ENCODE data around the gene TMF1. TPM values are rescaled to one million over a fixed set of nuclear protein-coding genes. Genes with fewer than 3 reads are reported as not detected.
A peak's percentile ranks its signal among the peaks of the same experiment; 100 is the strongest.

TMF1 gene
- total and polyA plus RNA-seq, 10 of the 15 experiments (the other 5 are each of a cell fraction or from before 2014, with no cell fraction given): 7.1 to 24.5 (median 18.6) TPM

DNA sequence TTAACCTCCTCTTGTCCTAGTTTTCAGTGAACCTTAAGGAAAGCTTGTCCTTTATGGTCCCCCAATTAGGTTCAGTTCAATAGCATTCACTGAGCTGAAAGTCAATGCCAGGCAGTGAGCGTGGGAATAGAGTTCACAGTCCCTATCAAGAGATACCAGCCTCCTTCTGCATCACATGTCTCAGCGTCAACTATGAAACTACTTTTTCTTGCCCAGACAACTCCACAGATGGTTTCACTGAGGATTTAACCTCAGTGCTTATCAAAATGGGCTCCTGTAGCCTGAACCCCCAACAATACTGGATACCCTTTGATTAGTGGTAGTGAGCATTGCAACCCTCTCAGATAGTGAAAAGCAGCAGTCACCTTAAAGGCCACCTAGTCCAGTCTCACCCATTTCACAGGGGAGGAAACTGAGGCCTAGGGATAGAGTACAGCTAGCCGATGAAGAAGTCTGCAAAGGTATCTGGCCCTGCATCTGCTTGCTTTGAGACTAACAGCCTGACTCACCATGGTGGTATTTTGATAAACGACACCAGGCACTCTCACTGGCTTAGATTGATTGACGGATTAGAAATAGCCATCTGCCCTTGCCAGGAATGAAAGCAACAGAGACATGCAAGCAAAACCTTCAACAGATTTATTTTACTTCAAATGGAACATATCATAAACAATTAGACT, 29.6 kb upstream of the TMF1 start (continued):
- TF ChIP-seq, protein P1, sequence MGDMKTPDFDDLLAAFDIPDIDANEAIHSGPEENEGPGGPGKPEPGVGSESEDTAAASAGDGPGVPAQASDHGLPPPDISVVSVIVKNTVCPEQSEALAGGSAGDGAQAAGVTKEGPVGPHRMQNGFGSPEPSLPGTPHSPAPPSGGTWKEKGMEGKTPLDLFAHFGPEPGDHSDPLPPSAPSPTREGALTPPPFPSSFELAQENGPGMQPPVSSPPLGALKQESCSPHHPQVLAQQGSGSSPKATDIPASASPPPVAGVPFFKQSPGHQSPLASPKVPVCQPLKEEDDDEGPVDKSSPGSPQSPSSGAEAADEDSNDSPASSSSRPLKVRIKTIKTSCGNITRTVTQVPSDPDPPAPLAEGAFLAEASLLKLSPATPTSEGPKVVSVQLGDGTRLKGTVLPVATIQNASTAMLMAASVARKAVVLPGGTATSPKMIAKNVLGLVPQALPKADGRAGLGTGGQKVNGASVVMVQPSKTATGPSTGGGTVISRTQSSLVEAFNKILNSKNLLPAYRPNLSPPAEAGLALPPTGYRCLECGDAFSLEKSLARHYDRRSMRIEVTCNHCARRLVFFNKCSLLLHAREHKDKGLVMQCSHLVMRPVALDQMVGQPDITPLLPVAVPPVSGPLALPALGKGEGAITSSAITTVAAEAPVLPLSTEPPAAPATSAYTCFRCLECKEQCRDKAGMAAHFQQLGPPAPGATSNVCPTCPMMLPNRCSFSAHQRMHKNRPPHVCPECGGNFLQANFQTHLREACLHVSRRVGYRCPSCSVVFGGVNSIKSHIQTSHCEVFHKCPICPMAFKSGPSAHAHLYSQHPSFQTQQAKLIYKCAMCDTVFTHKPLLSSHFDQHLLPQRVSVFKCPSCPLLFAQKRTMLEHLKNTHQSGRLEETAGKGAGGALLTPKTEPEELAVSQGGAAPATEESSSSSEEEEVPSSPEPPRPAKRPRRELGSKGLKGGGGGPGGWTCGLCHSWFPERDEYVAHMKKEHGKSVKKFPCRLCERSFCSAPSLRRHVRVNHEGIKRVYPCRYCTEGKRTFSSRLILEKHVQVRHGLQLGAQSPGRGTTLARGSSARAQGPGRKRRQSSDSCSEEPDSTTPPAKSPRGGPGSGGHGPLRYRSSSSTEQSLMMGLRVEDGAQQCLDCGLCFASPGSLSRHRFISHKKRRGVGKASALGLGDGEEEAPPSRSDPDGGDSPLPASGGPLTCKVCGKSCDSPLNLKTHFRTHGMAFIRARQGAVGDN (IDR thresholded peaks at IDR 0.05): peak; percentile 89
- TF ChIP-seq FOXM1 (IDR thresholded peaks at IDR 0.05; ENCODE audit: low read depth, low read length) (no peak), TBL1XR1 (IDR thresholded peaks at IDR 0.05; ENCODE audit: low read depth, low read length) (no peak), SMAD5 (IDR thresholded peaks at IDR 0.05; ENCODE audit: low read depth) (no peak), MEF2B (IDR thresholded peaks at IDR 0.05; ENCODE audit: partially characterized antibody, poor library complexity, severe bottlenecking) (peak; percentile 15), NRF1 (conservative IDR thresholded peaks at IDR 0.05; ENCODE audit: low read depth, low read length) (no peak), POLR2AphosphoS2 (IDR thresholded peaks at IDR 0.05; ENCODE audit: low read depth, low read length) (no peak), NBN (IDR thresholded peaks at IDR 0.05) (peak; percentile 59; the same call in 1 of the 2 replicates), RELA (IDR thresholded peaks at IDR 0.05; ENCODE audit: borderline replicate concordance, partially characterized antibody) (peak; percentile 62), ZNF207 (IDR thresholded peaks at IDR 0.05; ENCODE audit: borderline replicate concordance) (no peak)
- TF ChIP-seq, protein P2, sequence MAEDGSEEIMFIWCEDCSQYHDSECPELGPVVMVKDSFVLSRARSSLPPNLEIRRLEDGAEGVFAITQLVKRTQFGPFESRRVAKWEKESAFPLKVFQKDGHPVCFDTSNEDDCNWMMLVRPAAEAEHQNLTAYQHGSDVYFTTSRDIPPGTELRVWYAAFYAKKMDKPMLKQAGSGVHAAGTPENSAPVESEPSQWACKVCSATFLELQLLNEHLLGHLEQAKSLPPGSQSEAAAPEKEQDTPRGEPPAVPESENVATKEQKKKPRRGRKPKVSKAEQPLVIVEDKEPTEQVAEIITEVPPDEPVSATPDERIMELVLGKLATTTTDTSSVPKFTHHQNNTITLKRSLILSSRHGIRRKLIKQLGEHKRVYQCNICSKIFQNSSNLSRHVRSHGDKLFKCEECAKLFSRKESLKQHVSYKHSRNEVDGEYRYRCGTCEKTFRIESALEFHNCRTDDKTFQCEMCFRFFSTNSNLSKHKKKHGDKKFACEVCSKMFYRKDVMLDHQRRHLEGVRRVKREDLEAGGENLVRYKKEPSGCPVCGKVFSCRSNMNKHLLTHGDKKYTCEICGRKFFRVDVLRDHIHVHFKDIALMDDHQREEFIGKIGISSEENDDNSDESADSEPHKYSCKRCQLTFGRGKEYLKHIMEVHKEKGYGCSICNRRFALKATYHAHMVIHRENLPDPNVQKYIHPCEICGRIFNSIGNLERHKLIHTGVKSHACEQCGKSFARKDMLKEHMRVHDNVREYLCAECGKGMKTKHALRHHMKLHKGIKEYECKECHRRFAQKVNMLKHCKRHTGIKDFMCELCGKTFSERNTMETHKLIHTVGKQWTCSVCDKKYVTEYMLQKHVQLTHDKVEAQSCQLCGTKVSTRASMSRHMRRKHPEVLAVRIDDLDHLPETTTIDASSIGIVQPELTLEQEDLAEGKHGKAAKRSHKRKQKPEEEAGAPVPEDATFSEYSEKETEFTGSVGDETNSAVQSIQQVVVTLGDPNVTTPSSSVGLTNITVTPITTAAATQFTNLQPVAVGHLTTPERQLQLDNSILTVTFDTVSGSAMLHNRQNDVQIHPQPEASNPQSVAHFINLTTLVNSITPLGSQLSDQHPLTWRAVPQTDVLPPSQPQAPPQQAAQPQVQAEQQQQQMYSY (CRISPR knock-in tag; IDR thresholded peaks at IDR 0.05): no peak
- TF ChIP-seq, protein P3, sequence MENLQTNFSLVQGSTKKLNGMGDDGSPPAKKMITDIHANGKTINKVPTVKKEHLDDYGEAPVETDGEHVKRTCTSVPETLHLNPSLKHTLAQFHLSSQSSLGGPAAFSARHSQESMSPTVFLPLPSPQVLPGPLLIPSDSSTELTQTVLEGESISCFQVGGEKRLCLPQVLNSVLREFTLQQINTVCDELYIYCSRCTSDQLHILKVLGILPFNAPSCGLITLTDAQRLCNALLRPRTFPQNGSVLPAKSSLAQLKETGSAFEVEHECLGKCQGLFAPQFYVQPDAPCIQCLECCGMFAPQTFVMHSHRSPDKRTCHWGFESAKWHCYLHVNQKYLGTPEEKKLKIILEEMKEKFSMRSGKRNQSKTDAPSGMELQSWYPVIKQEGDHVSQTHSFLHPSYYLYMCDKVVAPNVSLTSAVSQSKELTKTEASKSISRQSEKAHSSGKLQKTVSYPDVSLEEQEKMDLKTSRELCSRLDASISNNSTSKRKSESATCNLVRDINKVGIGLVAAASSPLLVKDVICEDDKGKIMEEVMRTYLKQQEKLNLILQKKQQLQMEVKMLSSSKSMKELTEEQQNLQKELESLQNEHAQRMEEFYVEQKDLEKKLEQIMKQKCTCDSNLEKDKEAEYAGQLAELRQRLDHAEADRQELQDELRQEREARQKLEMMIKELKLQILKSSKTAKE (IDR thresholded peaks at IDR 0.05; ENCODE audit: low read depth, poor library complexity, severe bottlenecking): peak; percentile 21
- TF ChIP-seq, protein P4, sequence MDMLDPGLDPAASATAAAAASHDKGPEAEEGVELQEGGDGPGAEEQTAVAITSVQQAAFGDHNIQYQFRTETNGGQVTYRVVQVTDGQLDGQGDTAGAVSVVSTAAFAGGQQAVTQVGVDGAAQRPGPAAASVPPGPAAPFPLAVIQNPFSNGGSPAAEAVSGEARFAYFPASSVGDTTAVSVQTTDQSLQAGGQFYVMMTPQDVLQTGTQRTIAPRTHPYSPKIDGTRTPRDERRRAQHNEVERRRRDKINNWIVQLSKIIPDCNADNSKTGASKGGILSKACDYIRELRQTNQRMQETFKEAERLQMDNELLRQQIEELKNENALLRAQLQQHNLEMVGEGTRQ (IDR thresholded peaks at IDR 0.05; ENCODE audit: borderline replicate concordance, low read depth, low read length): peak; percentile 2; the same call in 1 of the 2 replicates
- TF ChIP-seq, protein P5, sequence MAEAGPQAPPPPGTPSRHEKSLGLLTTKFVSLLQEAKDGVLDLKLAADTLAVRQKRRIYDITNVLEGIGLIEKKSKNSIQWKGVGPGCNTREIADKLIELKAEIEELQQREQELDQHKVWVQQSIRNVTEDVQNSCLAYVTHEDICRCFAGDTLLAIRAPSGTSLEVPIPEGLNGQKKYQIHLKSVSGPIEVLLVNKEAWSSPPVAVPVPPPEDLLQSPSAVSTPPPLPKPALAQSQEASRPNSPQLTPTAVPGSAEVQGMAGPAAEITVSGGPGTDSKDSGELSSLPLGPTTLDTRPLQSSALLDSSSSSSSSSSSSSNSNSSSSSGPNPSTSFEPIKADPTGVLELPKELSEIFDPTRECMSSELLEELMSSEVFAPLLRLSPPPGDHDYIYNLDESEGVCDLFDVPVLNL (IDR thresholded peaks at IDR 0.05; ENCODE audit: low read depth, low read length): no peak

Measured in GM12878 (cell line).